CD4-positive, CD25-positive, alpha-beta regulatory T cell (primary cell): ENCODE data around the gene PPP2R5D. TPM values are rescaled to one million over a fixed set of nuclear protein-coding genes. Genes with fewer than 3 reads are reported as not detected.
A peak's percentile ranks its signal among the peaks of the same experiment; 100 is the strongest.
"Not testable (repeated sequence)": the region's sequence is repeated elsewhere in the genome, so short reads cannot be mapped to it uniquely, and the experiment has no call there.

Experiments
- ATAC-seq, 2 donors: fragments of 150-1000 bp; cut with Tn5 transposase; one replicate each; pipeline ENCODE4 v1.10.0; 2021; ENCODE audit warnings: low read depth in 2 of 2, moderate number of reproducible peaks in 2 of 2, moderate library complexity in 1 of 2
- DNase-seq, 3 donors: peaks; one replicate each; pipeline versions ENCODE4 v3.0.0 to v3.0.0-alpha.2; 2012 to 2022; ENCODE audit warnings: mixed read lengths in 1 of 3
- H3K27ac ChIP-seq: one replicate; pipeline ENCODE4 v1.7.0; 2013; ENCODE audit warnings: mild to moderate bottlenecking, low read length; ENCODE audit not compliant: insufficient read depth, poor library complexity, severe bottlenecking
- H3K27me3 ChIP-seq: one replicate; pipeline ENCODE4 v1.7.0; 2013; ENCODE audit warnings: low read length; ENCODE audit not compliant: control insufficient read depth, insufficient read depth
- H3K36me3 ChIP-seq: one replicate; pipeline ENCODE4 v1.7.0; 2013; ENCODE audit warnings: mild to moderate bottlenecking, low read length, moderate library complexity; ENCODE audit not compliant: control insufficient read depth, insufficient read depth
- H3K4me1 ChIP-seq: 2 replicates; pipeline ENCODE4 v1.7.0; 2013; ENCODE audit warnings: mild to moderate bottlenecking, low read length; ENCODE audit not compliant: insufficient read depth, control insufficient read depth, poor library complexity, severe bottlenecking
- H3K4me3 ChIP-seq: one replicate; pipeline ENCODE4 v1.7.0; 2013; ENCODE audit warnings: low read depth, mild to moderate bottlenecking, low read length, moderate library complexity
- H3K9me3 ChIP-seq, 2 experiments: 1 replicate in 1 of 2; 2 replicates in 1 of 2; pipeline ENCODE4 v1.7.0; 2013; ENCODE audit warnings: low read length in 2 of 2, mild to moderate bottlenecking in 1 of 2, moderate library complexity in 1 of 2; ENCODE audit not compliant: control insufficient read depth in 2 of 2
- H3K27ac Mint-ChIP-seq, 3 donors: one replicate each; pipeline ENCODE4 v1.8.0; 2020 to 2022; ENCODE audit warnings: mild to moderate bottlenecking in 3 of 3, mixed read lengths in 3 of 3, moderate library complexity in 2 of 3
- H3K27me3 Mint-ChIP-seq: one replicate; pipeline ENCODE4 v1.8.0; 2022; ENCODE audit warnings: mild to moderate bottlenecking, mixed read lengths
- H3K36me3 Mint-ChIP-seq: one replicate; pipeline ENCODE4 v1.8.0; 2020; ENCODE audit warnings: mixed read lengths
- H3K4me1 Mint-ChIP-seq, 4 donors: one replicate each; pipeline ENCODE4 v1.8.0; 2020 to 2022; ENCODE audit warnings: mixed read lengths in 4 of 4, mild to moderate bottlenecking in 1 of 4
- H3K4me3 Mint-ChIP-seq, 4 donors: one replicate each; pipeline ENCODE4 v1.8.0; 2020 to 2022; ENCODE audit warnings: mild to moderate bottlenecking in 4 of 4, mixed read lengths in 4 of 4, moderate library complexity in 3 of 4
- H3K9me3 Mint-ChIP-seq, 7 donors: one replicate each; pipeline ENCODE4 v1.8.0; 2020 to 2022; ENCODE audit warnings: mixed read lengths in 7 of 7, mild to moderate bottlenecking in 3 of 7, moderate library complexity in 2 of 7
- polyA plus RNA-seq, 4 donors: library from polyadenylated mRNA; unstranded; fragments of 300-500 nt; fragmentation: Illumina TruSeq; gene quantifications; one replicate each; pipeline ENCODE4 v1.2.3, GENCODE V29; 2021
- total RNA-seq: library from RNA; stranded (reverse); gene quantifications from one replicate; pipeline ENCODE4 v1.2.3, GENCODE V29; 2022

Gene PPP2R5D
- total and polyA plus RNA-seq, 5 donors from 2014 or later: 23.0 to 35.4 (median 26.3) TPM

GRCh38 chr6:43035495-43036194, 51.3 kb downstream of the PPP2R5D start:
- Histone ChIP-seq H3K4me3 (no peak overlapping the region), H3K9me3 (no peaks in the 10 kb centered on the region), H3K27ac (no peak overlapping the region), H3K4me1 (no peaks in the 10 kb centered on the region), H3K36me3 (peaks cover 36% of the 10 kb centered on the region), H3K27me3 (no peaks in the 10 kb centered on the region)
- H3K27me3 Mint-ChIP-seq: no peaks in the 10 kb centered on the region
- no peak overlapping the region for H3K4me3 Mint-ChIP-seq
- ATAC-seq (no peak), DNase-seq (no peak)
- H3K36me3 Mint-ChIP-seq: peaks cover 34% of the 10 kb centered on the region
- H3K27ac Mint-ChIP-seq: no peak overlapping the region
- peaks cover 0 to 5% (median 1%) of the 10 kb centered on the region in 4 donors for H3K4me1 Mint-ChIP-seq
- H3K9me3 Mint-ChIP-seq: no peaks in the 10 kb centered on the region

- no peak overlapping the region for H3K4me3 Mint-ChIP-seq
- H3K4me1 Mint-ChIP-seq: peaks cover 0 to 5% (median 1%) of the 10 kb centered on the region in 4 donors
- Histone ChIP-seq H3K36me3 (peaks cover 35% of the 10 kb centered on the region), H3K27me3 (no peaks in the 10 kb centered on the region), H3K9me3 (no peaks in the 10 kb centered on the region), H3K4me3 (no peak overlapping the region), H3K27ac (no peak overlapping the region), H3K4me1 (no peaks in the 10 kb centered on the region)
- H3K36me3 Mint-ChIP-seq: peaks cover 36% of the 10 kb centered on the region
- DNase-seq (no peak), ATAC-seq (no peak)
- no peaks in the 10 kb centered on the region for H3K27me3 Mint-ChIP-seq
- no peaks in the 10 kb centered on the region for H3K9me3 Mint-ChIP-seq
- H3K27ac Mint-ChIP-seq: no peak overlapping the region
Measured at GRCh38 chr6:43036712-43037111, 52.3 kb downstream of the PPP2R5D start.

GRCh38 chr6:43037197-43037596, 52.8 kb downstream of the PPP2R5D start:
- Mint-ChIP-seq H3K4me3 (no peak overlapping the region), H3K27me3 (no peaks in the 10 kb centered on the region), H3K9me3 (no peaks in the 10 kb centered on the region), H3K27ac (peak overlapping the region in 1 of 3 donors; percentile 86), H3K36me3 (peaks cover 35% of the 10 kb centered on the region), H3K4me1 (peaks cover 0 to 7% (median 1%) of the 10 kb centered on the region in 4 donors)
- H3K27me3 ChIP-seq: no peaks in the 10 kb centered on the region
- H3K36me3 ChIP-seq: peaks cover 34% of the 10 kb centered on the region
- DNase-seq: no peak
- H3K4me1 ChIP-seq: no peaks in the 10 kb centered on the region
- H3K4me3 ChIP-seq: no peak overlapping the region
- H3K9me3 ChIP-seq: no peaks in the 10 kb centered on the region
- no peak for ATAC-seq
- H3K27ac ChIP-seq: no peak overlapping the region

- no peaks in the 10 kb centered on the region for H3K9me3 Mint-ChIP-seq
- DNase-seq: no peak
- Histone ChIP-seq H3K36me3 (peaks cover 34% of the 10 kb centered on the region), H3K27ac (no peak overlapping the region), H3K27me3 (no peaks in the 10 kb centered on the region), H3K9me3 (no peaks in the 10 kb centered on the region), H3K4me3 (no peak overlapping the region), H3K4me1 (no peaks in the 10 kb centered on the region)
- ATAC-seq: no peak
- H3K4me3 Mint-ChIP-seq: no peak overlapping the region
- H3K4me1 Mint-ChIP-seq: peaks cover 0 to 7% (median 1%) of the 10 kb centered on the region in 4 donors
- H3K36me3 Mint-ChIP-seq: peaks cover 35% of the 10 kb centered on the region
- H3K27me3 Mint-ChIP-seq: no peaks in the 10 kb centered on the region
- H3K27ac Mint-ChIP-seq: peak overlapping the region in 1 of 3 donors; percentile 86
Measured at GRCh38 chr6:43037706-43038105, 53.3 kb downstream of the PPP2R5D start.

- Mint-ChIP-seq H3K4me1 (peaks cover 0 to 4% (median 0%) of the 10 kb centered on the region in 4 donors), H3K4me3 (no peak overlapping the region), H3K27ac (peak overlapping the region in 1 of 3 donors; percentile 25), H3K9me3 (no peaks in the 10 kb centered on the region), H3K36me3 (peaks cover 34% of the 10 kb centered on the region), H3K27me3 (no peaks in the 10 kb centered on the region)
- Histone ChIP-seq H3K27me3 (no peaks in the 10 kb centered on the region), H3K4me3 (no peak overlapping the region), H3K9me3 (no peaks in the 10 kb centered on the region), H3K36me3 (peaks cover 29% of the 10 kb centered on the region), H3K27ac (no peak overlapping the region), H3K4me1 (no peaks in the 10 kb centered on the region)
- ATAC-seq (no peak), DNase-seq (no peak)
Measured at GRCh38 chr6:43038727-43039126, 54.4 kb downstream of the PPP2R5D start.

- ATAC-seq (no peak), DNase-seq (no peak)
- Mint-ChIP-seq H3K36me3 (peaks cover 31% of the 10 kb centered on the region), H3K9me3 (no peaks in the 10 kb centered on the region), H3K27me3 (no peaks in the 10 kb centered on the region), H3K4me1 (peaks cover 0 to 2% (median 0%) of the 10 kb centered on the region in 4 donors), H3K27ac (peak overlapping the region in 1 of 3 donors; percentile 76), H3K4me3 (peak overlapping the region in 1 of 4 donors; percentile 35)
- Histone ChIP-seq H3K4me3 (no peak overlapping the region), H3K27ac (no peak overlapping the region), H3K36me3 (peaks cover 28% of the 10 kb centered on the region), H3K27me3 (no peaks in the 10 kb centered on the region), H3K4me1 (no peaks in the 10 kb centered on the region), H3K9me3 (no peaks in the 10 kb centered on the region)
Measured at GRCh38 chr6:43040542-43041257, 56.3 kb downstream of the PPP2R5D start.

GRCh38 chr6:43041475-43041874, 57.1 kb downstream of the PPP2R5D start:
- not testable (repeated sequence) for H3K9me3 Mint-ChIP-seq, H3K9me3 ChIP-seq, H3K4me1 ChIP-seq, H3K27me3 ChIP-seq, H3K4me3 ChIP-seq, ATAC-seq, H3K27me3 Mint-ChIP-seq, H3K27ac ChIP-seq, DNase-seq, H3K4me1 Mint-ChIP-seq, H3K27ac Mint-ChIP-seq, H3K4me3 Mint-ChIP-seq
- peaks cover 35% of the 10 kb centered on the region for H3K36me3 Mint-ChIP-seq
- peaks cover 32% of the 10 kb centered on the region for H3K36me3 ChIP-seq
